Left hindlimb (tissue), 1 donor: ENCODE measurements around the gene RABL2B.
"Not testable (repeated sequence)": the region's sequence is repeated elsewhere in the genome, so short reads cannot be mapped to it uniquely, and the experiment has no call there.

ENCODE experiments used
- DNase-seq: peaks from one replicate; pipeline ENCODE4 v3.0.0-alpha.2; 2018

The RABL2B gene

DNA sequence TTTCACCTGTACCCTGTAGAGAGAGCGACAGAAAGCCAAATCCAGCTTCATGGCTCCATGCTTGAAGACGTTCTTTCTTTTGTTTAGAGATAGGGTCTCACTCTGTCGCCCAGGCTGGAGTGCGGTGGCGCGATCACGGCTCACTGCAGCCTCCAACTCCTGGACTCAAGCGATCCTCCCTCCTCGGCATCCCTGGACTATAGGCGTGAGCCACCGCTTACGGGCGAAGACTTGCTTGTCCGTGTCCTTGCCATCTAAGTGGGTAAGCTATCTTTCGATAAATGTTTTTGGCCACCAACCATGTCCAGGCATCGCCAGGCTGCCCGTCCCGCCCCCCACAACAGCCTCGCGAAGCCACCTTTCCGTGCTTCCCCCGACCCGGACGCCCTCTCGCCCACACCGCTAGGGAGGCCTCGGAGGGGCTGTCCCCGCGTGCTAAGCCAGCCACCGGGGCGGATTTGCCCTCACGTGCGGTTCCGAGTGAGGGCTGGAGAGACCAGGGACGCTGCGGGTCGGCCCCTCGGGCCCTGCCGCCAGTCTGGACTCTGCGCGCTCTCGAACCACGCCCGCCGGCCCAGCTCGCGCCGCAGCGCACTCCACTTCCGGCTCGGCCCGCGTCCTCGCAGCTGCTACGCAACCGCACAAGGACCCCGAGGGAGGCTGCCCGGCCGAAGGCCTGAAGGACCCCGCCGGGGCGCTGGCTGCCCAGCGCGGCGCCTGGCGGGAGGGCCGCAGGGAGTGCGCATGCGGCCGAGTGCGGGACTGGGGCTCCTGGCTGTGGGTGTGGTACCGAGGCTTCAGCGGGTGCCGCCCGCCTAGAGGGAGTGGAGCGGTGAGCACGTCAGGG lies at the start of gene RABL2B:
Gene RABL2B (minus strand): TSS at position 604 of the 847 bp plus-strand sequence. CDS start 1,342 bp downstream, outside the sequence.
- DNase-seq, result peak; percentile 90

DNA sequence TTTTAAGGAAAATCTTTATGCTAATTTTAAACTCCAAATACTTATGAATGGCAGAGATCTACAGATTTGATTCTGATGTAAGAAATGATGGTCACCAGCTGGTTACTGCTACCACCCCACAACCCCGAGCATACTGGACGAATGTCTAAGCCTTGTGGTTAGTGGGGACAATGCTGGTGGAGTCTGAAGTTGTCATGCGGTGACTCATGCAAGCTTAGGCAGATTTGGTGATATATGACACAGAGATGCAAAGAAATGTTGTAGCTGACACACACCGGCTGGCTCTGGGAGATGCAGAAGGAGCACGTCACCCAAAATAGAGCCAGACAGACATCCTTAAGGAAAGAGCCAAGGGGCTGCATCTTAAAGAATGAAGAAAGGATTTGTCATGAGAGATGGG lies 3.5 kb upstream of the RABL2B start:
- not testable (repeated sequence) for DNase-seq

DNA sequence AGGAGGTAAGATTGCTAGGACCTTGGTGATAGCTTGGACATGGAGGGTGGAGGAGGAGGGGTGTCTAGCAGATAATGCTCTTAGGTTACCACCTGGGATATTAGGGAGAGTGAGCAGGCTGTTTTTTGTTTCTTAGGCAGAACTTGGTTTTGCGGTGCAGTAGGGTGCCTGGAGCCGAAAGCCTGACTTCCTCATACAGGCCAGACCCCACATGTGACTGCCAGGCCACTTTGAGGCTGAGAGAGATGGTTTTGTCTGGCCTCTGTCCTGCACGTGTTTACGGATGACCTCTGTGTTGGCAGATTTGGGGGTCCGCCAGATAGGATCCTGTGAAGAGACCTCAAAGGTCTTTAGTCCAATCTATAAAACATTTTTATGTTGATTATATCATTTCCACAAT lies 1.9 kb upstream of the RABL2B start:
- not testable (repeated sequence) for DNase-seq

DNA sequence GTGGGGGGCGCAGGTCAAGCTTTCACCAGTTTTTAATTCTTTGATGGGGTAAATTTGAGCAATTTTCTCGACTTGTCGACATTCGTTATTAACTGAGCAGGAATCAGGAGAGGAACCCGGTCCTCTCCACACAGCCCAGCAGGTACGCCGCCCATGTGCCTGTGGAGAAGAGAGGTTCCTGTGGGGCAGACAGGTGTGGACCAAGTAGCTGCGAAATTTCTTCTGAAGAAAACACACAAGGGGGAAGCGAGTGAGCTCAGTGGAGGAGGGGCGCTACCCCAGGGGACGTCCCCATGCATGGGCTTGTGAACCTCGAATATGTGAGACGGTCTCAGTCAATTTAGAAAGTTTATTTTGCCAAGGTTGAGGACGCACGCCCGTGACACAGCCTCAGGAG lies 442 bp upstream of the RABL2B start:
- DNase-seq, result not testable (repeated sequence)

DNA sequence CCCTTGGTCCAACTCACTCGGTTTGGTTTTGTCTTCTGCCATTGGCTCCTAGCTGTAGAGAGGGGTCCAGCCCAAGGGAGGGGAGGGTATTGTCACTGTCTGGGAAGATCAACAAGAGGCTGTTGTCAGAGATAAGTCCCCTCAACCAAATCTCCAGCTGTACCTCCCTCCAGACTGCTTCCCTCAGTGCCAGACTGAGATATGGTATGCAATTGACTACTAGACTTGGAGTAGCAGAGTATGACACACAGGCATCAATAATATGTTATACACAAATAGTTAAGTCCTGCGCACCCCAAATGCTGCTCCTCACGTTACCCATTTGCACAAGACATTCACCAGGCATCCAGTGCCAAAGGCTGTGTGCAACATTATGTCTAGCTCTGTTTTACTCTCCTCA lies 1.2 kb downstream of the RABL2B start:
- not testable (repeated sequence) for DNase-seq

DNA sequence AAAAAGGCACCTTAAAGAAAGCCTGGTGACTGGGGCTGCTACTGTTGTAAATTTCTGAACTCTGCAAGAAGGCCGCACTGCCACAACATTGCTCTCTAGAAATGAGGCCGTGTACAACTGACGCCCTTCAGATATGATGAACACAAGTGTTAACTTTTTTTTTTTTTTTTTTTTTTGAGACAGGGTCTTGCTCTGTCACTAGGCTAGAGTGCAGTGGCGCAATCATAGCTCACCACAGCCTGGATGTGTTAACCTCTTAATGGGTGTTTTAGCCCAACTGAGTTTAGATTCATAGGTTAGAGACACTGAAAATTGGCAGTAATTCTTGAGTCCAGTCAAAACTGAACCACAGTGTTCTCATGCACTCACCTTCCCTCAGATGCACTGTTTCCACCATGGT lies 3.2 kb downstream of the RABL2B start:
- not testable (repeated sequence) for DNase-seq

DNA sequence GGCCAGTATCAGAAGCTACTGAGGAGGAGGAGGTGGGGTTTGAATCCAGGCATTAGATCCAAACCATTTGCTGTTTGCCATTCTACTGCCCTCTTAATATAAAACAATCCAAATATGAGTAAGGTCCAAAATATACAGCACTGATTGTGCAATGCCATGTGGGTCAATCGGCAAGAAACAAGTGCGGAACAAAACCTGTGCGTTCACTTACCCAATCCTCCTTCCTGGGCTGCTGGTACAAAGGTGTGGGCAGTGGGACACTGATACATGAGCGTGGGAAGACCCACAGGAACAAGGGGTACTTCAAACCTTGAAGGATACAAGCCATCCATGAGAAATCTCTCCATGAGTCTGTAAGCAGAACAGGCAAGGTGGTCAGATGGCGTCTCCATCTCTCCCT lies 5.8 kb downstream of the RABL2B start:
- not testable (repeated sequence) for DNase-seq

DNA sequence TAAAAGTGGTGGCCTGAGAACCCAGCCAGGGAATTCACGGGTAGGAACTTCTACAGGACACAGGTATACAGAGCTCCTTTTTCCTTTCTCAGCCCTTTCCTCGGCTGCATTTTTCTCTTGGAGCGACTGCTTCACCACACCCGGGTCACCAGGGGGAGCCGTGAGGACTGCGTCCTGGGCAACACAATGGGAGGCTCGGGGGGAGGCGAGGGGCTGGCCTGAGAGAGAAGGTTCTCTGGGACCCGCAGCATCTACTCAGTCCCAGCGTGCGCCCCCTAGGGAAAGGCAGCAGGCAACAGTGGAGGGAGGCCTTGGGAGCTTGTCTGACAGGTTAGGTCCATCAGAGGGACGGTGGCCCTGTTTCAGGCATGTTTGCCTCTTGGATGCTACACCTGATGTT lies 8.3 kb downstream of the RABL2B start:
- DNase-seq, result not testable (repeated sequence)

DNA sequence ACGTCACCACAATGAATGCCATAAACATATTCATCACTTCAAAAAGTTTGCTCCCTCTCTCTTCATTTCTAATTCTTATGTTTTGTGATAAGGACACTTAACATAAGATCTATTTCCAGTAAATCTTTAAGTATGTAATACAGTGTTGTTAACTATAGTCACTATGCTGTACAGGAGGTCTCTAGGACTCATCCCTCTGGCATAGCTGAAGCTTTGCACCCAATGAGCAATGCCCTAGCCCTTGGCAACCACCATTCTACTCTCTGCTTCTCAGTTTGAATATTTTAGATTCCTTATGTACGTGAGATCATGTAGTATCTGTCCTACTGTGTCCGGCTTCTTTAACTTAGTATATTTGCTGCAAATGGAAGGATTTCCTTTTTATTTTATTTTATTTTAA lies 19.1 kb downstream of the RABL2B start:
- not testable (repeated sequence) for DNase-seq

DNA sequence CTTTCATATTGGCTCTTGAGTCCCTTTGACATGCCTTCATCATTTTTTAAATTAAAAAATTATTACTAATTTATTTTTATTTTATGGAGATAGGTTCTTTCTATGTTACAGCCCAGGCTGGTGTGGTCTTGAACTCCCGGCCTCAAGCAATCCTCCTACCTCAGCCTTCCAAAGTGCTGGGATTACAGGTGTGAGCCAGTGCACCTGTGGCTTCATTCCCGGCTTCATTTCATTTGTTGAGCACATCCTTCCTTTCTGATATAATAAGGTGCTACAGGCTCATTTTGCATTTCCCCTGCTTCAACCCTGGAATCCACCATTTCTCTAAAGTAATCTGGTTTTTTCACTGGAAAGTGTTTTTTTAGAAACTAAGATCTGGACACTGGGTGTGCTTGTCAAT lies 21.6 kb downstream of the RABL2B start:
- DNase-seq, result not testable (repeated sequence)

DNA sequence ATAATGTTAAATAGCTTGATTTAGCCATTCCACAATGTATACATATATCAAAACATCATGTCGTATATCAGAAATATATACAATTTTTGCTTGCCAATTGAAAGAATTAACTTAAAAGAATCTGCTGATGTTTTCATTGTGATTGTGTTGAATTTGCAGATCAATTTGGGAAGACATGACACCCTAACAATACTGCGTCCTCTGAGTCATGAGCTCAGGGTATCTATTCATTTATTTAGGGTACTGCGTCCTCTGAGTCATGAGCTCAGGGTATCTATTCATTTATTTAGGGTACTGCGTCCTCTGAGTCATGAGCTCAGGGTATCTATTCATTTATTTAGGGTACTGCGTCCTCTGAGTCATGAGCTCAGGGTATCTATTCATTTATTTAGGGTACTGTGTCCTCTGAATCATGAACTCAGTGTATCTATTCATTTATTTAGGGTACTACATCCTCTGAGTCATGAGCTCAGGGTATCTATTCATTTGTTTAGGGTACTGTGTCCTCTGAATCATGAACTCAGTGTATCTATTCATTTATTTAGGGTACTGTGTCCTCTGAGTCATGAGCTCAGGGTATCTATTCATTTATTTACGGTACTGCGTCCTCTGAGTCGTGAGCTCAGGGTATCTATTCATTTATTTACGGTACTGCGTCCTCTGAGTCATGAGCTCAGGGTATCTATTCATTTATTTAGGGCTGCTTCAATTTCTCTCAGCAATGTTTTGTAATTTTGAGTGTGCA lies 23.7 kb downstream of the RABL2B start:
- DNase-seq, result not testable (repeated sequence)

DNA sequence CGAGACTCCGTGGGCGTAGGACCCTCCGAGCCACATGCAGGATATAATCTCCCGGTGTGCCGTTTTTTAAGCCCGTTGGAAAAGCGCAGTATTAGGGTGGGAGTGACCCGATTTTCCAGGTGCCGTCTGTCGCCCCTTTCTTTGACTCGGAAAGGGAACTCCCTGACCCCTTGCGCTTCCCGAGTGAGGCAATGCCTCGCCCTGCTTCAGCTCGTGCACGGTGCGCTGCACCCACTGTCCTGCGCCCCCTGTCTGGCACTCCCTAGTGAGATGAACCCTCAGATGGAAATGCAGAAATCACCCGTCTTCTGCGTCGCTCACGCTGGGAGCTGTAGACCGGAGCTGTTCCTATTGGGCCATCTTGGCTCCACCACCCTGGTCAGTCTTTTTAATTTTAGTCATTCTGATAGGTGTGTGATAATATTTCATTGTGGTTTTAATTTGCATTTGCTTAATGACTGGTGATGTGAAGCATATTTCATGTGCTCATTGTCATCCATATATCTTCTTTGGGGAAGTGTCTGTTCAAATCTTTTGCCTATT lies 26.4 kb downstream of the RABL2B start:
- not testable (repeated sequence) for DNase-seq

DNA sequence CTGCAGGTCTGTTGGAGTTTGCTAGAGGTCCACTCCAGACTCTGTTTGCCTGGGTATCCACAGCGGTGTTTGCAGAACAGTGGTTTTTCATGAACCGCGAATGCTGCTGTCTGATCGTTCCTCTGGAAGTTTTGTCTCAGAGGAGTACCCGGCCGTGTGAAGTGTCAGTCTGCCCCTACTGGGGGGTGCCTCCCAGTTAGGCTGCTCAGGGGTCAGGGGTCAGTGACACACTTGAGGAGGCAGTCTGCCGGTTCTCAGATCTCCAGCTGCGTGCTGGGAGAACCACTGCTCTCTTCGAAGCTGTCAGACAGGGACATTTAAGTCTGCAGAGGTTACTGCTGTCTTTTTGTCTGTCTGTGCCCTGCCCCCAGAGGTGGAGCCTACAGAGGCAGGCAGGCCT lies 27.0 kb downstream of the RABL2B start:
- not testable (repeated sequence) for DNase-seq

DNA sequence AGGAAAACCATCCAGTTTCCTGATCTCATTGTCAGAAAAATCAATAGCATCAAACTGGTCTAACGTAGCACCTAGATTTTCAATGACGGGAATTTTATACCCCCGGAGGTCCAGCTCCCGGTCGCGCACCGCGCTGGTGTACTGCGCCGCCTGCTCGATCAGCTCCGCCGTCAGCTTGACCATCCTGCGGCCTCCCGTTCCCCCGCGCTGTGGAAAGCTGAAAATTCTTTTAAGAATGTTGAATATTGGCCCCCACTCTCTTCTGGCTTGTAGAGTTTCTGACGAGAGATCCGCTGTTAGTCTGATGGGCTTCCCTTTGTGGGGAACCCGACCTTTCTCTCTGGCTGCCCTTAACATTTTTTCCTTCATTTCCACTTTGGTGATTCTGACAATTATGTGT lies 28.2 kb downstream of the RABL2B start:
- not testable (repeated sequence) for DNase-seq

DNA sequence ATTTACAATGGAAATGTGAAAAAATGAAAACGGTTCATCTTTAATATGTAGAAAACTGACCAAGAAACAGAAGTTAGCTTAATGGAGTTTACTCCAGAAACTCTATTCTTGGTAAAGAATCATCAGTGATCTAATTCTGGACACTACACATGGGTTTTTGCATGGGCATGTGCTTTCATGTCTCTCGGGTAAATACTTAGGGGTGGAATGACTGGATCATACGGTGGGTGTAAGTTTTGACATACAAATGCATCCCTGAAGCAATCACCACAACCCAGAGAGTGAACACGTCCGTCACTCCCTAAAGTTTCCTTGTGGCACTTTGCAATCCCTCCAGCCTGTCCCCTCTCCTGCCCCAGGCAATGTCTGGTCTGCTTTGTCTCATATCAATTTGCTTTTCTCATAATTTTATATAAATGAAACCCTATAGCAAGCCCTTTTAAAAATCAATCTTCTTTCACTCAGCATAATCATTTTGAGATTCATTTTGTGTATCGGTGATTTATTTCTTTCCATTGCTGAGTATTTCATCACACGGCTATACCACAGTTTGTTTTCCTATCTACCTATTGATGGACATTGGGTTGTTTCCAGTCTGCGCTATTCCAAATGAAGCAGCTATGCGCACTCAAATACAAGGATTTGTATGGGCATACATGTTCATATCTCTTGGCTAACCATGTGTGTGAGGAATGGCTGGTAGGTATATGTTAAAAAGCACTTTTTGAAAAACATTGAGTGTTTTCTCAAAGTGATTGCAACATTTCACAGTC lies 33.9 kb downstream of the RABL2B start:
- DNase-seq, result not testable (repeated sequence)

DNA sequence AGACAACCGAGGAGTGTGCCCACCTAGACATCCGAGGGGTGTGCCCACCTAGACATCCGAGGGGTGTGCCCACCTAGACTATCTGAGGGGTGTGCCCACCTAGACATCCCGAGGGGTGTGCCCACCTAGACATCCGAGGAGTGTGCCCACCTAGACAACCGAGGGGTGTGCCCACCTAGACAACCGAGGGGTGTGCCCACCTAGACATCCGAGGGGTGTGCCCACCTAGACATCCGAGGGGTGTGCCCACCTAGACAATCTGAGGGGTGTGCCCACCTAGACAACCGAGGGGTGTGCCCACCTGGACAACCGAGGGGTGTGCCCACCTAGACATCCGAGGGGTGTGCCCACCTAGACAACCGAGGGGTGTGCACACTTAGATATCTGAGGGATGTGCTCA lies 34.8 kb downstream of the RABL2B start:
- not testable (repeated sequence) for DNase-seq

DNA sequence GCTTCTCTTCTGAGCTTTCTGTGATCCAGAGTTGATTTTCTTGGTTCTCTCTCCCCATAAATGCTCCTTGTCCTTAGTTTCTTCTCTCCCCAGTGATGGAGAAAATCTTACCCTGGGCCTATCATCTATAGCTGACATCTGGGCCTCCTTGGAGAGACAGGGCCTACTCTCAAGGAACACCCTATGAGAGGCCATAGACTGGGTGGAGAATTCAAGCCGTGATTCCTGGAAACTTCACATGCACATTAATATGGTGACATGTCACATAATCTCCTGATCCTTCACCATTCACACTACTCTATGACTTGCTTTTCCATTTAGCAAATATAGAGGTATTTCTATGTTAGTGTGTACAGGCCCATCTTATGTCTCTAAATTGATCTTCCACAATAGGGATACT lies 35.9 kb downstream of the RABL2B start:
- DNase-seq, result not testable (repeated sequence)

DNA sequence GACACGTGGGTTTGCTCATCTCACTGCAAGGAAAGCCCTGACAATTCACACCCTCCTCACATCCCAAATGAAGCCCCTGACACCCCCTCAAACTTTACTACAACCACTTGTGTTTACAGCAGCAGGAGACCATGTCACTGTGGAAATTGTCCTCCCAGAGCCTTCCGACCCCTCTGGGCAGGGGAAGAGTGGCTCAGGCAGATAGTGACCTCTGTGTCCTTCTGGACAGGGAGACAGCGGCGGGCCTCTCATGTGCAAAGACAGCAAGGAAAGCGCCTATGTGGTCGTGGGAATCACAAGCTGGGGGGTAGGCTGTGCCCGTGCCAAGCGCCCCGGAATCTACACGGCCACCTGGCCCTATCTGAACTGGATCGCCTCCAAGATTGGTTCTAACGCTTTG lies 39.0 kb downstream of the RABL2B start:
- DNase-seq, result not testable (repeated sequence)

DNA sequence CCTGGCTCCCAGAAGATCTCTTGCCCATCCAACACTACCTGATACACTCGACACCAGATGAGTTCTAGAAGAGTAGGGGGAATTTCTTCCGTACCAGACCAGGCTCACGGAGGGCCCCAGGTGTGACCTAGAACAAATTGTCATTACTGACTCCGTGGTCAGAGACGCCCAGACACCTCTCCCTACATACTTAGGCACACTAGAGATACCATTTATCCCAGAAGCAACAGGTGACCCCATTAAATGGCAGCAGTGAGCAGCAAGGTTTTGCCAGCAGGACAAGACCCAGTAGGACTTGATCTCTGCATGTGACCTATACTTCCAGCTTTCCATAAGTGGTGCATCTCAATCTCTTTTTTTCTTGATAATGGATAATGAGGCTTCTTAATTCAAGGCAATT lies 42.7 kb downstream of the RABL2B start:
- DNase-seq, result not testable (repeated sequence)

DNA sequence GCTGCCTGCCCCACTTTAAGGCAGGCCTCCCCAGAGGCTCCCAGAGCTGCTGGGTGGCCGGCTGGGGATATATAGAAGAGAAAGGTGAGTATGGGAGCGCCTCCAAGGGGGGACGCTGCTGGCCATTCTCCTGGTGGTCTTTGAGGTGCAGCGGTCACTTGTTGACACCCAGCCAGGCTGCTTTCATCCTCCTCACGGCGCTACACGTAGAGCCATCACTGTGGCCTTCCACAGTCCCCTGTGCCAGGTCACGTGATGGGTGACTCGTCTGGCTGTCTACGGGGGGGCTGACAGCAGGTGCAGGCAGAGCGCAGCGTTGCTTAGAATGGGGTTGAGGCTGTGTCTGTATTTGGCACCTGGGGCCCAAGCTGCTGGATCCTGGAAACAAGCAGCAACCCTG lies 43.5 kb downstream of the RABL2B start:
- peak; percentile 29 for DNase-seq

DNA sequence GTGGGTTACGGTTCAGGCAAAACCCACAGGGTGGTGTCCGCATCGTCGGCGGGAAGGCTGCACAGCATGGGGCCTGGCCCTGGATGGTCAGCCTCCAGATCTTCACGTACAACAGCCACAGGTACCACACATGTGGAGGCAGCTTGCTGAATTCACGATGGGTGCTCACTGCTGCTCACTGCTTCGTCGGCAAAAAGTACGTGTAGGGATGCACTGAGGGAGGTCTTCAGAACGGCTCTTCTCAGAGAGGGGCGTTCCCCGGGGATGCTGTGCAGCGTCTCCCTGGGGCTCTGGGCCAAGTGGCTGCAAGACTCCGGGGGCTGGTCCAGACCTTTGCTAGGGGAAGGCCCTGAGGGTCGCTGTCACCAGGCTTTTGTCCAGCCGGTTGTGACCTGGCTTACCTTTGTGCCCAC lies 44.2 kb downstream of the RABL2B start:
- DNase-seq, result peak; percentile 27

DNA sequence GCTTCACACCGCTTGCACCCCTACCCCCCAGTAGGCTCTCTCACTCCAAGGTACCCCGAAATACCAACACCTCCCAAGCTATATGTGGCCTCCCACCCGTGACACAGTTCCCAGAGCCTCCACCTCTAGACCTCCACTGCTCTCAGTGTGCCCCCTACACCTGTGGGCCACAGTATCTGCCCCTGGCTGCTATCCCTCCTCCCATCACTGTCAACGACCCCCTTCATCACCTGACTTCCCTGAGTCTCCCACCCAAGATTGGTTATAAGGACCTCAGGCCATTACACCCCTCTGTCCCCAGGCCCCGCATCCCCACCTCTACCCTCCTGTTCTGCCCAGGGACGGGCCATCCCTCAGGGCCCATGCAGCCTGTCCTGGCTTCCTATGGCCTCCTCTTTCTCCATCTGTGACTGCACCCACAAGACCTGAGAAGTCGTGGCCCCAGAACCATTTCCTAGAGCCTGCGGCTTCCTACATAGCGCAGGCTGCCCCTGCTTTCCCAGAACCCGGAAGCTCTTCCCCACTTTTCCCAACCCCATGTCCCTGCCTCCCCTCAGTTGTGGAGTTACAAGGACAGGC lies 44.7 kb downstream of the RABL2B start:
- peak; percentile 13 for DNase-seq
